ENCODE data around the gene TLL2.

TLL2 gene

DNA sequence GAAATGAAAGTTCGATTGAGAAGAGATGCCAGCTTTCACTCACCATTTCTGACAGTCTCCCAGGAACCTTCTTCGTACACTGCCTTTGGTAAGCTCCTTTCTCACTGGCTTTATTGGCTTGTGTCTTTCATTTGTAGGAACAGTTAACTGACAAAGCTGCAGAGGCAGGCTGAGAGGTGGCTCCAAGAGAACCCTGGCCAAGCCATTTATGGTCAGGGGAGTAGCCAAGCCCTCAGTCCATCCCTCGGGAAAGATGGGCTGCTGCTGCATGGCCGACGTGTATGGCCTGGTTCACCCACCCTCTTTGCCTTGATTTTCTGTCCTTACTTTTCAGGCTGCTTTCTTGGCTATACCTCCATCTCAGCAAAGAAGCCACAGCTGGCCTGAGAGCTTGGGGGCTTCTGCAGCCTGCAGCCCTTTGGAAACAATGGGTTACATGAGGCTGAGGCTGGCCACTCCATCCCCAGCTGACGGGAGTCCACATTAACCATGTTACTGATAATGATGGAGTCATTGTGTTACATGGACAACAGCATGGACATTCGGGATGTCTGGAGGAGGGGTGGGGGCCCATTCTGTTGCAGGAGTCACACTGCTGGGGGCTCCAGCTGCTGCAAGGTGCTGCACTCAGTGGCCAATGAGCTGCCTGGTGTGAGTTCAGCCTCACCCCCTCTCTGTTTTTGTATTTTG is 154.7 kb downstream of the TLL2 start, which contains the start of gene OPALIN:
OPALIN (minus strand) TSS at position 152 of the 690 bp plus-strand sequence; CDS start at position 46, 106 bp downstream.
- DNase-seq (ENCODE audit: low spot score), result no peak

GRCh38 chr10:96357038-96357620 is 156.6 kb downstream of the TLL2 start:
- DNase-seq (ENCODE audit: low spot score), result no peak

GRCh38 chr10:96352582-96352981 is 161.1 kb downstream of the TLL2 start:
- DNase-seq (ENCODE audit: low spot score), result no peak

DNA sequence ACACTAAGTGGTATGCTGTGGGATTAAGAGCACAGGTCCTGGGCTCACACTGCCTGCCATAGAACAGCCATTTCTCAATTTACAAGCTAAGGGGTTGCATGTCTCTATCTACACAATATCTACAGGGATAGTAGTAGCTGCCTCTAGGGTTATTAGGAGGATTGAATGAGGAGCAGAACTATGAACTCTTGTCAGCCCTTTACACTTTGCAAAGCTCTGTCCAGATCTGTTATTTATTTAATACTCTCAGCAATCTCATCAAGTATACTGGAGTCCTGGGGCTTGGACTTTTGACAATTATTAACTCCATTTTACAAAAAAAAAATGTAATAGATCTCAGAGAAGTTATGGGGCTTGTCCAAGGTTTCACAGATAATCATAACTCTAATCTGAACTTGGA is 161.7 kb downstream of the TLL2 start:
- DNase-seq (ENCODE audit: low spot score), result no peak

- DNase-seq (ENCODE audit: low spot score), result no peak
Measured at GRCh38 chr10:96346295-96346694, 167.4 kb downstream of the TLL2 start.

DNA sequence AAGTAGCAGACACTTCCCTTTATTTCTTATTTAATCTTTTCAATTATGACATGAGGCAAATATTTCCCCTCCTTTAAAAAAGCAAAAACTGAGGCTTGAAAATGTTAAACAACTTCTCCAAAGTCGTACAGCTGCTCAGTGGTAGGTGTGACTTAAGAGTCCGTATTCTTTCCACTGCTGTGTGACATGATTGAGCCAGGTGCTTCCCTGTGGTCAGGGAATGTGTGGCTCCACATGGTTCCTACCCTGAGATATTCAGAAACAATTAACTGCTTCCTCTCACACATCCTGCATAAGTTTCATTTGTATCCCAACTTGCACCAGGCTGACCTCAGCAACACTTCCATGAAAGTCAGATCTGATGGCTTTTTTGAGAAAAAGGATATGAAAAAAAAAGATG is 168.5 kb downstream of the TLL2 start:
- DNase-seq (ENCODE audit: low spot score), result no peak

- DNase-seq (ENCODE audit: low spot score), result no peak
Measured at GRCh38 chr10:96344178-96344577, 169.5 kb downstream of the TLL2 start.

DNA sequence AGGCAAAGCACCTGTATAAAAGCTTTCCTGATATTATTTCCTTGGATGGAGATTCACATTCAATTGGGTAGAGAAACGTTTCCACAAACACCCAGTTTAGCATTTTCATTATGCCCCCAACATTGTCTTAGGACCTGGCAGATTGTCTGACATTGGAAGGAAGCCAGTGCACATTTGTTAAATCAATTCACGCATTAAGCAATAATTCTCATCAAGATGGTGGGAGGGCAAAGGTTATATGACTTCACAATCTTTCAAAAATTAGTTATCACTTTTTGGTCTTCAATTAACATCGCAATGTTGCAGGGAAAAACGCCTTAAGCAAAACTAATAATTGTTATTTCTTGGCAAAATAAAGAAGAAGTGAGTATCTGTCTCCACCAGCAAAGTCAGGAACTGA is 171.3 kb downstream of the TLL2 start:
- DNase-seq (ENCODE audit: low spot score), result no peak

GRCh38 chr10:96341219-96342182 is 172.2 kb downstream of the TLL2 start:
- no peak for DNase-seq (ENCODE audit: low spot score)

DNA sequence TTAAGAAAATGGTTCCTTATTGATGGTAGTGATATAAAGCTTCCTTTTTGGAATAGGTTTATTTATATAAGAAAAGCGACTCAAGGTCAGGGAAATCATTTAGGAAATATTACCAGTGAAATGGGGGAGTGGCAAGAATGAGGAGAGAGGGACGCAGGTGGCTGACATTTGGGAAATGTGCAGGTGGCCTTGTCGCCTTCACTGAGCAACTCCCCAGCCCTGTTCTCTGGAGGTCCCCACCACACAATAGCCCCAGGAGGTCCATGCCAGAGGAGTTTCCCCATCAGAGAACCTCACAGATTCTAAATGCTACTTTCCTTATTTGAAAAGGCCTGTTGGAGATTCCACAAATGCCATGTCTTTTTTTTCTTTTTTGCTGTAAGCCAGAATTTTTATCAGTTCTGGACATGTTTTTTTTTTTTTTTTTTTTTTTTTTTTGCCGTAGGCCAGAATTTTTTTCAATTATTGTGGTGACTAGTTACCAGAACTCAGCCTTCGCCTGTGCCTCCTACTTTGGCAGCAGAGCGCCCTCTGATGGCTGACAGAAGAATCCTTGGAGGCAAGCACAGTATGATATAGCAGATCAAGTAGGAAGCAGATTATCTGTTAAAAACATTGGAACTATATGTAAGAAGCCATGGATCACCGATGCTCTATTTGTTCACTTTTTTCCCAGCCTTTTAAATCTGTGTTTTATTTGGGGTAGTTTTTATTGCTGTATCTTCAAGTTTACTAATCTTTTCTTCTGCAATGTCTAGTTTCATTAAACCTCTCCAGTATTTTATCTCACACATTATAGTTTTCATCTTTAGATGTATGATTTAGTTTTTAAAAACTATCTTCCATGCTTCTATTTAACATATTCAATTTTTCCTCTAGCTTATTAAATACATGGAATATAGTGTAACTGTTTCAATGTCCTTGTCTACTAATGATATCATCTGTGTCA is 173.5 kb downstream of the TLL2 start:
- DNase-seq (ENCODE audit: low spot score), result peak; percentile 39

- no peak for DNase-seq (ENCODE audit: low spot score)
Measured at GRCh38 chr10:96339383-96339782, 174.3 kb downstream of the TLL2 start.

DNA sequence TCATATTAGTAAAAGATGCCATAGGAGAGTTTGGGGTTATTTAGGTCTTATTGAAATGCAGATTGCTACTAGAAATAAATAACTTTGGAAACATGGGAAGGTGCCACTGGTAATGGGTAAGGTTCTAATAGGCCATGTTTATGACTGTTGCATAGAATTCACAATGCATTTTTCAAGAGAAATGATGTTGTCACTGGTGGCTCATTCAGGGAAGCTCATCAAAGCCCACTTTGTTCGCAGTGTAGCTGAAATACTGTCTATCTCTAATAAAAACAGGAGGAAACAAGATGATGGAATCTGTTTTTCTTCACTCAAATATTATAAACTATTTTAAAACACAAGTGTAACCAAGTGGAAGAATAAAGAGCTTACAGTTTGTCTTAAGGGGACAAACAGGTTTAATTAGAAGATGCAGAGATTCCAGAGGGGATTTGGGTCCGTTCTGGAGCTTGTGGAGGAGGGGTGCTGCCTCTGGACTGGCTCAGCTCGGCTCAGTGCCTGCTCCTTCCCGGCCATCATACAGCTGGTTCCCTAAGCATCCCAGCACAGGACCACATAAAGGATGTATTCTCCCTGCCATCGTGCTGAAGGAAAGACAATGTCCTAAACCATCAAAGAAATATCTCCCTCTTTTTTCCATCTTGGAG is 175.3 kb downstream of the TLL2 start:
- no peak for DNase-seq (ENCODE audit: low spot score)

DNA sequence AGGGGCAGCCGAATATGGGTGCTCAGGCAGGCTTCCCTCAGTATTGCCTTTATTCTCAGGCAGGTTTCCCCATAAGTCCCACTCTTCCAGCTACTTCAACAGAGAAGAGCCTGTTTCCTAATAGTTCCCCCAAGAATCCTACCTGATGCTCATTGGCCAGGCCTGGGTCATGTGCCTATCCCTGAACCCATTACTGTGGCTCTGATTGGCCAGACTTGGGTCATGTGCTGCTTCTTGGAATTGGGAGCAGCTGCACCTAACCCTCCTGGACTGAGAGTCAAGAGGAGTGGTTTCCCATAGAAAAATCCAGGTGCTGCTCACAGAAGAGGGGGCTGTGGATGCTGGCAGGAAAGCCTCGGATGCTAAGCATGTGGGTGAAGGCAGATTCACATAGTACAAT is 176.6 kb downstream of the TLL2 start:
- no peak for DNase-seq (ENCODE audit: low spot score)

DNA sequence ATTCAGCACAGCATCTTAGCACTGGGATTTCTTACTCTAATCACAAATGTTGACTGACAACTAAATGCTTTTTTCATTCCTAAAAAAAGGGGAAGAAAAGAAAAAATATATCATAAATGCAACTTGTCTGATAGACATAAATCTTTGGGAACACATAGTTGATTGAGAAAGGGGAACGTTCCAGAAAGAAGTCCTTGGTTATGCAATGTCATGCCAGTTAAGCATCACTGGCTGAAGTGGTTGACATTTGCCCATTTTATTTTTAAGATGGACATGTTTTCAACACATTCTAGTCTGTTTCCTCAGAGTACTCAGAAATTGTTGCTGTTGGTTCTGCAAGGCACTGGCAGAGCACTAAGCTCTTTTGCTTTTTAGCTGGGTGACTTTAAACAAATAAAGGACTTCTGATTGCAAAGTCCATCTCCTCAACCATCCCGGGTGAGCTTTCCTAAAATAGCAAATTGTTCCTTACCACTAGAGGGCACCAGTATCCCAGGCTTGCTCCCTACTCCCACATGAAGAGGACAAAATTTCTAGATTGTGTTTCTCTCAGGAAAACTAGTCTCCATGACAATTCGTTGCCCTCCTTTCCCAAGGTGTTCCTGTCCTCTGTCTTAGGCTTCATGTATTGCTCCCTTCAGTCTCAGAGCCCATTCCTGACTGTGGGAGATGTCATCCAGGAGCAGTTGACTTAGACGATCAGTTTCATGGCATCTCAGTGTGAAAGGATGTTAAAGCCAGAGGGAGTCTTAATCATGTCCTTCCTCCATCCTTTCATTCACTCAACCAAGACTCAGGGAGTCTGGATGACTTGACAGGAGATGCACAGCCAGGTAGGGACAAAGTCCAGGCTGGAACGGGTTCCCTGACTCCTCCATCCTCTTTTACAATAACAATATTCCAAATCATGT is 178.9 kb downstream of the TLL2 start:
- DNase-seq (ENCODE audit: low spot score), result peak; percentile 52

GRCh38 chr10:96333101-96333500 is 180.6 kb downstream of the TLL2 start:
- no peak for DNase-seq (ENCODE audit: low spot score)

DNA sequence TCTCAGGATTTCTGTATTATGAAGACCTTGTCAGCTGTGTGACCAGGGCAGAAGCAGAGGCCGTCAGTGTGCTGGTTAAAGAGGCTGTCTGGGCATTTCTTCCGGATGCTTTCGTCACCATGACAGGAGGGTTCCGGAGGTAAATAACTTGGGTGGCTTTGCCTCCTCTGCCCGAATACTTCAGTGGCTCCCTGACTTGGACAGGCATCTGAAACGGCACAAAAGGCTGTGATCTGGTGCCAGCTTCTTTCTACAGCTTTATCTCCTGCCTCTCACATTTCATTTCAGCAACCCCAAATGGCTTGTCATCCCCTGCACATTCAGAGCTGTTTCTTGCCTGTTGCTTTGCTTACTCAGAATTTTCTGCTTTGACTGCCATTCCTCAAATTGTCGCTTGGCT is 186.3 kb downstream of the TLL2 start:
- no peak for DNase-seq (ENCODE audit: low spot score)

DNA sequence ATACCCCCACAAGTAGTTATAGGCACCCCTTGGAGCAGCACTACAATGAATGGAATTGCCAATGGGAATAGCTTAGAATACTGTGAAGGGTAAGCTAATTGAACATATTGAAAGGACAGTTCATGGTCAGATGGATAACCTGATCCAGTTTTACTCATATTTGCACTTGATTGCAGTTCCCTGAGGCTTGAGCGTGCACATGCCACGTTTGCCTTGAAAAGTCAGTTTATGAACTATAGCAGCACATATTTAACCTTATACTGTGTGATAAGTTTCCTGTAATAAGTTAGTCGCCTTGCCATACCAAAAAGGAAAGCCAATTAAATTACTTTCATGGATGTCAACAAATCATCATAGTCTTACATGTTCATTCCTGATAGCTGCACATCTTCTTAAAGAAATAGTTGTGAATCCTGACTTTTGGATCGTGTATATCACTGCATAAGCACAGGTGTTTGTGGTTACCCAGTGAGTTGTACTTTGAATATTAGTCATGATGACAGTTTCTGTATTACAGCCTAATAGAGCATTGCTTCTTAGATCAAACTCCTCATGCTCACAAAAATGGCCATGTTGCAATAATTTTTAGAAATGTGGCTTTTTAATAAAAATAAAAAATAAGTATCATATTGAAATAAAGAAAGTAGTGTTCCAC is 187.9 kb downstream of the TLL2 start:
- DNase-seq (ENCODE audit: low spot score), result no peak

DNA sequence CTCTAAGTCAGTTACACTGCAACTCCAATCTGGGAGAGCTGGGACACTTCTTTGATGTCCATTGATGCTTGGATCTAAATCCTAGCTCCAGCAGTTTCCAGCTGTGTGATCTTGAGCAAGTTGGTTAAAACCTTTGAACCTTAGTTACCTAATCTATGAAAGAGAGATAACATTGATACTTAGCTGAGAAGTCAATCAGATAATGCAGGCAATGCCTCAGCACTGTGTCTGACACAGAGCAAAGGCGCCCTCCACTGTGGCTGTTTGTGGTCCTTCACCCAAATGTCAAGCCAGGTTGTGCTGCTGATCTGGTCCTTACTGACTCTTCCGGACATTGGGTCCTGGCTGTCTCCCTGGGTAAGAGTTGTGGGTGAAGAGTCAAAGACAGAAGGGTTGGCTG is 189.3 kb downstream of the TLL2 start:
- DNase-seq (ENCODE audit: low spot score), result no peak

DNA sequence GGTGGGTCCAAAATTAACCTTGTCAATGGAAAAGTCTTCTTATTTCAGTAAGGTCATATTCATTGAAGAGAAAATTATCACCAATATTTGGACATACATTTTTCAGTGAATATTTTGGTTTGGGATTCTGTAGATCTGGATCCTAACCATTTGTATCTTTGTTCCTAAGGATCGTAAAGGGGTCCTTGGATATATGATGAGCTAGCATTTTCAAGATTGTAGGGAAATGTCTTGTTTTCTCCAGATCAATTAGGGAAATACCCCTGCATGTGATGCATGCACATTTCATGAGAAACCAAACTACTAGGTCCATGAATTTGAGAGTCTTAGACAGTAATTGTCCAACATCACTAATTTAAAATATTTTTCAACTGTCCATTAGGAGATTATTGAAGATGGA is 191.5 kb downstream of the TLL2 start:
- DNase-seq (ENCODE audit: low spot score), result no peak

DNA sequence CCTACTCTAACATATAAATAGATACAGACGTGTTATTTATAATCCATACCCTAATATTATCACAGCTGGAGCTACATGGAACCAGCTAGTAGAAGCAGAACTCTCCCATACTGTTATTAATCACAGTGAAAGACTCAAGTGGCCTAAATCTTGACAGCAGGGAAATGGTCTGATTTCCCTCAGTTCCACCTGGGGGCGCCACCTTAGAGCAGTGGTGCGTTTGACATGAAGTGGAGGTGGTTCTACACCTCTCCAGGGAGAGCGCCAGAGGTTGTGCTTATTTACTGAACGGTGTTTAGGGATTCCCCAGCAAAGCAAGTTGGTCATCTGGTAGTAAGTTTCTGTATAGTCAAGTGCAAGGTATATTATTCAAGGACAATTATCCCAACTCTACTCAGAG is 191.9 kb downstream of the TLL2 start:
- no peak for DNase-seq (ENCODE audit: low spot score)

Measured in AG08396 (cell line).